HG03520 (cell line): ENCODE data around the gene OR10A3.

Experiments
- ATAC-seq: cut with Tn5 transposase; IDR thresholded peaks from one replicate; pipeline ENCODE4 v1.9.1; 2021; ENCODE audit warnings: mild to moderate bottlenecking, moderate library complexity; ENCODE audit not compliant: unreplicated experiment

The OR10A3 gene

GRCh38 chr11:7893796-7894195, 47.7 kb downstream of the OR10A3 start:
- no peak for ATAC-seq

DNA sequence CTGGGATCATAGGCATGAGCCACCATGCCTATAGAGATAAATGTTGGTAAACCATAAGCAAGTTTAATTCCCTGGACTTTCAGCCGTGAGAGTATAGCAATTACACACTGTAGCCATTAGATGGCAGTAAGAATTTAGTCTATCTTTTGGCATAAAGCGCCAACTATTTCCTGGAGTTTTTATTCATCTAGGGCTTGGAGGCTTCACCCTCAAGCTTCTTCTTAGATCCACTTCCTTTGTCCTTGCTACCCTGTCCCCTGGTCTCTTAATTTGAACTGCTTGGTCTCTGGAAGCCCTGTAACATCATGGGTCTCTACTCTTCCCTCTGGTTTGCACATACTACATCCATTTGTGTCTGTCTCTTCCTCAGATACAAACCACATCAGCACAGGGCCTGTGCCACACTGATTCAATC, 48.7 kb downstream of the OR10A3 start:
- ATAC-seq, result peak; percentile 62

- ATAC-seq, result peak; percentile 56
Measured at GRCh38 chr11:7892059-7892699, 49.3 kb downstream of the OR10A3 start.

DNA sequence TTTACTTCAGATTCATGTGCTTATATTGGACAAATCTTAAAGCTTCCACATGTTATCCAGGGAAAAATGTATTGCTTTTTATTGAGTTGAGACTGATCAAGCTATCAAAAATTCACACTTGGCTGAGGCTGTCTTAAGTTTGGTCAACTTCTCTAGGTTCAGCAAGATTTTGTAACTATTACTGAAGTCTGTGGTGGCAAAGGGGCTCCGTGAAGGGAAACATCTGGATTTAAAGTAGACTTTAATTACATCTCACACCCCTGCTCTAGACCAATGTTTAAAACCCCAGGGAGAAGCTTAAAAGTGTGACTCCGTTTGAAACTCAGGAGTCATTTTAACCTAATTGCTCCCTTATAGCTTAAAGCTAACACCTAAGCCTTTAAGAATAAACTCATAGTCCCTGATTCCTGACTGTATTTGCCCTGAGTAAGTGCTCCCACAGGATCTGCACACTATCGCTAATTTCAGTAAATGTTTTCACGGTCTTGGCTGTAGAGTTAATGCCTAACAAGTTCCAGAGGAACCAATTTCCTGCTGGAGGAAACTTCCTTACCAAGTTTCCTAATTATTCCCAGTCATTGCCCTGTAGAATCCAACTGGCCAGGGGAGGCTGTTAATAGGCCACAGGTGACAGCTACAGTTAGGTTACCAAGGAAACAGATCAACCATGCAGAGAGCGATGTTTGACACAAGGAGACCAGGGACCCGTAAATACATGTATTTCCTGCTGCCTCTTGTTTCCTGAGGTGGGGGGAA, 50.9 kb downstream of the OR10A3 start:
- ATAC-seq, result no peak

DNA sequence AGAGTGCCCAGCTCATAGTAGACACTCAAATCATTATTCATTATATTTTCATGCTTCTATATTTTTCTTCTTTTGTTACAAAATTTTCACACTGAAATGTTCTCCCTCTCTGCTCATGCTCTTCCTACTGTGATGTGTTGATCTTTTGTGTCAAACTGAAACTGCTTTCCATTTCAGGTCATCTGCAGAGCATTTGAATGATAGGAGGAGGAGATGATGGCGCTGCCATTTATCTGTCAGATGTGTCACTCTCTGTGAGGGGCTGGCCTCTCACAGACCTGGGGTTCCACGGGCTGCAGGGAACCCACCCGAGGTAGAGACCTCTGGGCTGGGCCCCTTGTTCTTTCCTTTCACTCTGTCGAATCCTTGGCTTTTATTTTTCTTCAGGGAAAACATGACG, 51.5 kb downstream of the OR10A3 start:
- no peak for ATAC-seq
